IPS-18a (cell line): ENCODE measurements around the gene NCCRP1.
"Not testable (repeated sequence)": the region's sequence is repeated elsewhere in the genome, so short reads cannot be mapped to it uniquely, and the experiment has no call there.

Experiments
- H3K27ac ChIP-seq: one replicate; pipeline ENCODE4 v1.5.1; 2013; ENCODE audit warnings: low read length
- H3K27me3 ChIP-seq: one replicate; pipeline ENCODE4 v1.6.1; 2013; ENCODE audit warnings: mild to moderate bottlenecking, low read length; ENCODE audit not compliant: control insufficient read depth, insufficient read depth
- H3K36me3 ChIP-seq: one replicate; pipeline ENCODE4 v1.6.1; 2013; ENCODE audit warnings: low read depth, low read length; ENCODE audit not compliant: control insufficient read depth
- H3K4me1 ChIP-seq: one replicate; pipeline ENCODE4 v1.6.1; 2013; ENCODE audit warnings: low read depth, low read length; ENCODE audit not compliant: control insufficient read depth
- H3K4me3 ChIP-seq: one replicate; pipeline ENCODE4 v1.5.1; 2013; ENCODE audit warnings: low read length
- H3K9ac ChIP-seq: one replicate; pipeline ENCODE4 v1.6.1; 2013; ENCODE audit warnings: mild to moderate bottlenecking, low read length, moderate library complexity
- H3K9me3 ChIP-seq: one replicate; pipeline ENCODE4 v1.6.1; 2013; ENCODE audit warnings: low read depth, low read length; ENCODE audit not compliant: control insufficient read depth

The NCCRP1 gene

DNA sequence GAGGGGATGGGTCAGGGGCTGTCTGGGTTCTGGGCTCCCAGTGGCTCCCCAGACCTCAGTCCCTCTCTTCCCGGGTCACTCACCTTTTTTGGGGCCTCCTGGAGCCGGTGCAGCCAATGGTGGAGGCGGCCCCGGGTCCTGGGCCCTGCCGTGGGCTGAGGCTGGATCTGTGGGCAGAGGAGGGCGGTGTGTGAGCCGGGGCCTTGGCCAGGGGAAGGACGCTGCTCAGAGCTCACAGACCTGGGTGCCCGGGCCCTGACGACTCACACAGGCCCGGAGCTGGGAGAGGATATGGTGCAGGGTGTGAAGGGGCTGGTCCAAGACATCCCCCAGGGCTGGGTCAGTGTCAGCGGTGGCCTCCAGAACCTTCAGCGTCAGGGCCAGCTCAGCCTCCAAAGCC is 47.0 kb downstream of the NCCRP1 start:
- H3K27ac ChIP-seq, H3K9ac ChIP-seq, H3K4me1 ChIP-seq, H3K36me3 ChIP-seq, H3K4me3 ChIP-seq, H3K9me3 ChIP-seq: not testable (repeated sequence)
- H3K27me3 ChIP-seq = peaks cover 30% of the 10 kb centered on the region

DNA sequence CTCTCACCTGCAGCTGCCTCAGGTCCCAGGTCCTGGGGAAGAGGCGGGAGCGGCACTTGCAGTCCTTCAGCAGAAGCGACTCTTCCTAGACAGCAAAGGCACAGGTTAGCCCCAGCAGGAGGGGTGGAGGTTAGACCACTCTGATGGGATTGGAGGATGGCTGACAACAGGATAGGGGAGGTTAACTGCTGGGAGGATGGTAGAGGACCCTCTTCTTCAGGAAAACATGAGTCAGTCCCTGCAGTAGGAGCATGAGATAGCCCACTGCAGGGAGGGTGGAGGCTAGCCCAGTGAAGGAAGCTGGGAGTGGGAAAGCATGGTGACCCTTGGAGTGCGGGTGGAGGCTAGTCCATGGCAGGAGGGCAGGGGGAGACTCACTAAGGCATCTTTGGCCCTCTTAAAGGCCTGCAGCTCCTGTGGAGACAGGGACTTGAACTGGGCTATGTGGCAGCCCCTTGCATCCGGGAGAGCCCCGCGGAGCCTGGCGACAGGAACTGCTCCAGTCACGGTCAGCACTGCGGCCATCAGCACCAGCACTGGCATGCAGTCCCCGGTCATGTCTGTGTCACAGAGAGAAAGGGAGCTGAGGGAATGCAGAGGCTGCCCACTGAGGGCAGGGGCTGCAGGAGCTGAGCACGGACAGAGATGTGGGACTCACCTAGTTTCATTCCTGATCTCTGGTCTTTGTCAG is 47.8 kb downstream of the NCCRP1 start, which contains the start of gene IFNL3:
TSS of gene IFNL3 (minus strand) at position 597 of the 691 bp plus-strand sequence. CDS start at position 558, 39 bp downstream.
- H3K4me1 ChIP-seq, H3K9me3 ChIP-seq, H3K4me3 ChIP-seq, H3K36me3 ChIP-seq, H3K9ac ChIP-seq, H3K27ac ChIP-seq: not testable (repeated sequence)
- peaks cover 38% of the 10 kb centered on the region for H3K27me3 ChIP-seq

DNA sequence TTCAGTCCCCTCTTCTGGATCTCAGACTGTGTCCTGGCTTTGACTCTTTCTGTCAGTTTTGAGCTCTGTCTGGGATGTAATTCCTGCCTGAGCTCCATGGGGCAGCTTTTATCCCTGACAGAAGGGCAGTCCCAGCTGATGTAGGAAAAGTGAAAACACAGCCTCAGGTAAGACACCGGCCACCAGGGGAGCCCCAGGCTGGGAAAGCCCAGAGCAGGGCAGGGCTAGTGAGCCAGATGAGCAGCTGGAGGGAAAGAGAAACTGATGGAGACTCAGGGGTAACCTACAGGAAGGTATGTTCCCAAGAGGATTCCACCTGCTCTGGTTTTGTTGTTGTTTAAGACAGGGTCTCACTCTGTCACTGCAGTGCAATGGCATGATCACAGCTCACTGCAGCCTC is 48.4 kb downstream of the NCCRP1 start:
- H3K36me3 ChIP-seq, H3K27ac ChIP-seq, H3K9me3 ChIP-seq, H3K9ac ChIP-seq, H3K4me1 ChIP-seq, H3K4me3 ChIP-seq: not testable (repeated sequence)
- H3K27me3 ChIP-seq = peaks cover 44% of the 10 kb centered on the region

DNA sequence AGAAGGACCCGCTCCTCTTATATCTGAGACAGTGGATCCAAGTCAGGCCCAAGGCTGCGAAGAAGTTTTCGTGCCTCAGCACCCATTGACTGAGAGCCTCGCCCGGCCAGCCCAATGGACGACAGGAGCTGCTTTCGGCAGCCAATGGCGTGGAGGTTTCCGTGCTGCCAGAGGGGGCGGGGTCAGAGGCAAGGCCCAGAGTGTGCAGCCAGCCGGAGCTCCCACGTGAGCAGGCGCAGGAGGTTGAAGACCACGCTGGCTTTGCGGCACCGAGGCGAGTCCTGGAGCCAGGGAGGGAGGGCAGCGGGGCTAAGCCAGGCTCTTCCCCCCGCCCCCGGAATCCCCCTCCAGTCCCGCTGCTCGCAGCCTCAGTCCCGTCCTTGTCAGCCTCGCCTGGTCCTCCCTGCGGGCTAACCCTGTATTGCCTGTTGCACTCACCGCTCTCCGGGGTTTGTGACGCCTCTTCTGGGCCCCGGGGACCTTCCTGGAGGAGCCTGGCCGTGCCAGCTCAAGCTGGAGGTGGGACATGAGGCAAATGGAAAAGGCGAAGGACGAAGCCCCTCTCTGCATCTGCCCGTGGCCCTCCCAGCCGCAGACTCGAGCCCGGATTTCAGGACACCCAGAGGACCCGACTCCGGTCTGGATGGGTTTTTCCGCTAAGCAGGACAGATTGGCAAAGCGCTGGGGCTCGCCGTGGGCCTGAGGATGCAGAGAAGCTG is 50.3 kb downstream of the NCCRP1 start:
- H3K27ac ChIP-seq = no peak overlapping the region
- peak overlapping the region; percentile 19 for H3K4me3 ChIP-seq
- peaks cover 59% of the 10 kb centered on the region for H3K27me3 ChIP-seq
- no peaks in the 10 kb centered on the region for H3K4me1 ChIP-seq
- no peaks in the 10 kb centered on the region for H3K36me3 ChIP-seq
- H3K9ac ChIP-seq = no peak overlapping the region
- H3K9me3 ChIP-seq = no peaks in the 10 kb centered on the region

- peaks cover 60% of the 10 kb centered on the region for H3K27me3 ChIP-seq
- no peaks in the 10 kb centered on the region for H3K36me3 ChIP-seq
- H3K4me1 ChIP-seq = no peaks in the 10 kb centered on the region
- no peaks in the 10 kb centered on the region for H3K9me3 ChIP-seq
- H3K9ac ChIP-seq = no peak overlapping the region
- no peak overlapping the region for H3K27ac ChIP-seq
- H3K4me3 ChIP-seq = peak overlapping the region; percentile 30
Measured at GRCh38 chr19:39247701-39248664, 51.2 kb downstream of the NCCRP1 start.

DNA sequence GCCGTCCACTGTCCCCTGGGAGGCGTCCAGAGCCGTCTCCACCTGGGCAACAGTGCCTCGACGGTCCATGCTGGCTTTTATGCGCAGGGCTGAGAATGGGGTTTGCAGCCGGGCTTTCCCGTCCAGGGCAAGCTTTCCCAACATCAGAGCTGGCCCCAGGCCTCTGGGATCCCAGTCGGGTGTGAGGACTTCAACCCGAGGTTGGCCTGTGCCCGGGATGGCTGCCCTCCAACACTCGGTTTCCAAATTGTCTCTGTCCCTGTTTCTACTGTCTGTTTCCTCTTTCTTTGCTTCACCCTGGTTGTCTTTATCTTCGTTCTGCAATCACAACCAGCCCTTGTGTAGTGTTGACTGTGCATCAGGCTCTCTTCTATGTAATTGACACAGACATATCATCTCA is 52.0 kb downstream of the NCCRP1 start, which contains the start of gene IFNL4:
TSS of gene IFNL4 (minus strand) at position 51 of the 400 bp plus-strand sequence.
- no peaks in the 10 kb centered on the region for H3K4me1 ChIP-seq
- H3K27ac ChIP-seq = no peak within 1 kb of the TSS
- H3K27me3 ChIP-seq = peaks cover 60% of the 10 kb centered on the region
- H3K36me3 ChIP-seq = no peaks in the 10 kb centered on the region
- no peaks in the 10 kb centered on the region for H3K9me3 ChIP-seq
- H3K9ac ChIP-seq = no peak within 1 kb of the TSS
- H3K4me3 ChIP-seq = peak within 1 kb of the TSS; percentile 30

- no peaks in the 10 kb centered on the region for H3K9me3 ChIP-seq
- no peaks in the 10 kb centered on the region for H3K36me3 ChIP-seq
- no peak overlapping the region for H3K9ac ChIP-seq
- no peak overlapping the region for H3K27ac ChIP-seq
- H3K27me3 ChIP-seq = peaks cover 54% of the 10 kb centered on the region
- no peaks in the 10 kb centered on the region for H3K4me1 ChIP-seq
- no peak overlapping the region for H3K4me3 ChIP-seq
Measured at GRCh38 chr19:39251081-39251480, 54.3 kb downstream of the NCCRP1 start.
